ENCODE results near the gene TMTC1.

Gene TMTC1

GRCh38 chr12:29672580-29672979 lies 111.2 kb downstream of the TMTC1 start:
- Histone ChIP-seq H3K4me1 (ENCODE audit: control insufficient read depth, insufficient read depth, low read depth, low read length) (no peaks in the 10 kb centered on the region), H2AFZ (ENCODE audit: low read depth, low read length) (no peak overlapping the region), H3K4ac (ENCODE audit: low read depth in 1 of 2, low read length in 2 of 2) (no peak overlapping the region), H3K36me3 (ENCODE audit: control insufficient read depth in 1 of 2, insufficient read depth in 2 of 2, low read depth in 1 of 2, low read length in 2 of 2) (peaks cover 0 to 6% of the 10 kb centered on the region in 2 experiments), H4K91ac (ENCODE audit: low read length) (no peak overlapping the region), H3K27ac (ENCODE audit: low read length, poor library complexity, severe bottlenecking) (no peak overlapping the region), H3K27me3 (ENCODE audit: control insufficient read depth in 1 of 2, insufficient read depth in 1 of 2, low read length in 2 of 2) (no peaks in the 10 kb centered on the region), H2BK120ac (ENCODE audit: low read depth, low read length) (no peak overlapping the region), H2BK12ac (ENCODE audit: low read length in 2 of 2) (no peak overlapping the region), H3K18ac (ENCODE audit: low read depth in 1 of 2, low read length in 2 of 2) (no peak overlapping the region), H2BK5ac (ENCODE audit: low read depth, low read length, poor library complexity, severe bottlenecking) (no peak overlapping the region), H3K9ac (ENCODE audit: low read length) (no peak overlapping the region), H3K23ac (ENCODE audit: low read length in 2 of 2) (no peak overlapping the region), H2AK5ac (ENCODE audit: low read length, severe bottlenecking) (no peak overlapping the region), H3K4me3 (ENCODE audit: insufficient read depth in 1 of 2, low read depth in 1 of 2, low read length in 2 of 2) (no peak overlapping the region), H3K9me3 (ENCODE audit: control insufficient read depth, low read length) (no peaks in the 10 kb centered on the region), H3K79me1 (replicated peaks; ENCODE audit: low read length, poor library complexity, severe bottlenecking) (no peaks in the 10 kb centered on the region), H4K8ac (ENCODE audit: low read length) (no peak overlapping the region), H2BK15ac (ENCODE audit: low read depth, poor library complexity, severe bottlenecking) (no peak overlapping the region), H3K14ac (ENCODE audit: low read length in 2 of 2) (no peak overlapping the region), H3K4me2 (ENCODE audit: low read length, poor library complexity, severe bottlenecking) (no peak overlapping the region)
- 35% methylated on average over 2 of the region's 4 CpGs for WGBS
- DNase-seq: peak; percentile 26

DNA sequence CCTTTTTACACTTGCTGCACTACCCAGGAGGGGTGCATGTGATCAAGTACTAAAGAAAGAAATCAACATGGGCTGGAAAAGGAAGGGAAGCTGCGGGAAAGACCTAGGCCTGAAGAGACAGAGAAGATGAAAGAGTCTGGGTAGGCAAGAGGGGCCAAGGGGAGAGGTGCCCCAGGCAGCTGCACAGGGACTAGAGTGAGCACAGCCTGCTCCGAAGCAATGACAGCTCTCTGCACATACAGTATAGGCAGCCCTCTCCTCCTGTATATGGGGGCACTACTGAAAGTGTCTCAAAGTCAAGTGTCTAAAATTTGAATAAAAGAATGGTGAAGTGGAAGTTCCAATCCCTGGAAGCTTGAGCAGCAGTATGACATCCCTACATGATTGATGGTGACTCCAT lies 112.0 kb downstream of the TMTC1 start:
- peak overlapping the region in 1 of 2 experiments; percentile 26 for H3K18ac ChIP-seq (ENCODE audit: low read depth in 1 of 2, low read length in 2 of 2)
- no peak overlapping the region for H3K4ac ChIP-seq (ENCODE audit: low read depth in 1 of 2, low read length in 2 of 2)
- no peak overlapping the region for H3K9ac ChIP-seq (ENCODE audit: low read length)
- no peak overlapping the region for H2AK5ac ChIP-seq (ENCODE audit: low read length, severe bottlenecking)
- H3K4me3 ChIP-seq (ENCODE audit: insufficient read depth in 1 of 2, low read depth in 1 of 2, low read length in 2 of 2): no peak overlapping the region
- no peak overlapping the region for H2BK12ac ChIP-seq (ENCODE audit: low read length in 2 of 2)
- H3K79me1 ChIP-seq (replicated peaks; ENCODE audit: low read length, poor library complexity, severe bottlenecking): no peaks in the 10 kb centered on the region
- H3K4me2 ChIP-seq (ENCODE audit: low read length, poor library complexity, severe bottlenecking): no peak overlapping the region
- no peak overlapping the region for H2BK15ac ChIP-seq (ENCODE audit: low read depth, poor library complexity, severe bottlenecking)
- H2BK120ac ChIP-seq (ENCODE audit: low read depth, low read length): no peak overlapping the region
- peaks cover 0 to 6% of the 10 kb centered on the region in 2 experiments for H3K36me3 ChIP-seq (ENCODE audit: control insufficient read depth in 1 of 2, insufficient read depth in 2 of 2, low read depth in 1 of 2, low read length in 2 of 2)
- no peaks in the 10 kb centered on the region for H3K4me1 ChIP-seq (ENCODE audit: control insufficient read depth, insufficient read depth, low read depth, low read length)
- no peak overlapping the region for H3K23ac ChIP-seq (ENCODE audit: low read length in 2 of 2)
- H4K8ac ChIP-seq (ENCODE audit: low read length): no peak overlapping the region
- H3K27ac ChIP-seq (ENCODE audit: low read length, poor library complexity, severe bottlenecking): no peak overlapping the region
- DNase-seq: no peak
- H4K91ac ChIP-seq (ENCODE audit: low read length): no peak overlapping the region
- no peak overlapping the region for H2BK5ac ChIP-seq (ENCODE audit: low read depth, low read length, poor library complexity, severe bottlenecking)
- H3K9me3 ChIP-seq (ENCODE audit: control insufficient read depth, low read length): no peaks in the 10 kb centered on the region
- 100% methylated on average over 1 of the region's 2 CpGs for WGBS
- no peaks in the 10 kb centered on the region for H3K27me3 ChIP-seq (ENCODE audit: control insufficient read depth in 1 of 2, insufficient read depth in 1 of 2, low read length in 2 of 2)
- H2AFZ ChIP-seq (ENCODE audit: low read depth, low read length): no peak overlapping the region
- H3K14ac ChIP-seq (ENCODE audit: low read length in 2 of 2): no peak overlapping the region

GRCh38 chr12:29667011-29667410 lies 116.7 kb downstream of the TMTC1 start:
- Histone ChIP-seq H4K8ac (ENCODE audit: low read length) (no peak overlapping the region), H3K23ac (ENCODE audit: low read length in 2 of 2) (no peak overlapping the region), H4K91ac (ENCODE audit: low read length) (no peak overlapping the region), H3K9ac (ENCODE audit: low read length) (no peak overlapping the region), H3K4me1 (ENCODE audit: control insufficient read depth, insufficient read depth, low read depth, low read length) (no peaks in the 10 kb centered on the region), H2BK12ac (ENCODE audit: low read length in 2 of 2) (no peak overlapping the region), H3K36me3 (ENCODE audit: control insufficient read depth in 1 of 2, insufficient read depth in 2 of 2, low read depth in 1 of 2, low read length in 2 of 2) (peaks cover 0 to 8% of the 10 kb centered on the region in 2 experiments), H3K79me1 (replicated peaks; ENCODE audit: low read length, poor library complexity, severe bottlenecking) (no peaks in the 10 kb centered on the region), H3K4me2 (ENCODE audit: low read length, poor library complexity, severe bottlenecking) (no peak overlapping the region), H2BK5ac (ENCODE audit: low read depth, low read length, poor library complexity, severe bottlenecking) (no peak overlapping the region), H3K9me3 (ENCODE audit: control insufficient read depth, low read length) (no peaks in the 10 kb centered on the region), H3K4me3 (ENCODE audit: insufficient read depth in 1 of 2, low read depth in 1 of 2, low read length in 2 of 2) (no peak overlapping the region), H3K27me3 (ENCODE audit: control insufficient read depth in 1 of 2, insufficient read depth in 1 of 2, low read length in 2 of 2) (no peaks in the 10 kb centered on the region), H3K14ac (ENCODE audit: low read length in 2 of 2) (no peak overlapping the region), H2AFZ (ENCODE audit: low read depth, low read length) (no peak overlapping the region), H2AK5ac (ENCODE audit: low read length, severe bottlenecking) (no peak overlapping the region), H2BK15ac (ENCODE audit: low read depth, poor library complexity, severe bottlenecking) (no peak overlapping the region), H3K4ac (ENCODE audit: low read depth in 1 of 2, low read length in 2 of 2) (no peak overlapping the region), H2BK120ac (ENCODE audit: low read depth, low read length) (no peak overlapping the region), H3K27ac (ENCODE audit: low read length, poor library complexity, severe bottlenecking) (no peak overlapping the region), H3K18ac (ENCODE audit: low read depth in 1 of 2, low read length in 2 of 2) (no peak overlapping the region)
- 88% methylated on average over 2 of the region's 2 CpGs for WGBS
- DNase-seq: no peak

GRCh38 chr12:29665107-29665506 lies 118.6 kb downstream of the TMTC1 start:
- DNase-seq: no peak
- Histone ChIP-seq H2BK12ac (ENCODE audit: low read length in 2 of 2) (no peak overlapping the region), H3K4me1 (ENCODE audit: control insufficient read depth, insufficient read depth, low read depth, low read length) (no peaks in the 10 kb centered on the region), H3K4me3 (ENCODE audit: insufficient read depth in 1 of 2, low read depth in 1 of 2, low read length in 2 of 2) (no peak overlapping the region), H2AK5ac (ENCODE audit: low read length, severe bottlenecking) (no peak overlapping the region), H3K9me3 (ENCODE audit: control insufficient read depth, low read length) (no peaks in the 10 kb centered on the region), H4K91ac (ENCODE audit: low read length) (no peak overlapping the region), H3K79me1 (replicated peaks; ENCODE audit: low read length, poor library complexity, severe bottlenecking) (no peaks in the 10 kb centered on the region), H3K27me3 (ENCODE audit: control insufficient read depth in 1 of 2, insufficient read depth in 1 of 2, low read length in 2 of 2) (no peaks in the 10 kb centered on the region), H3K9ac (ENCODE audit: low read length) (no peak overlapping the region), H2BK15ac (ENCODE audit: low read depth, poor library complexity, severe bottlenecking) (no peak overlapping the region), H2BK120ac (ENCODE audit: low read depth, low read length) (no peak overlapping the region), H4K8ac (ENCODE audit: low read length) (no peak overlapping the region), H3K27ac (ENCODE audit: low read length, poor library complexity, severe bottlenecking) (no peak overlapping the region), H3K4me2 (ENCODE audit: low read length, poor library complexity, severe bottlenecking) (no peak overlapping the region), H3K18ac (ENCODE audit: low read depth in 1 of 2, low read length in 2 of 2) (no peak overlapping the region), H3K36me3 (ENCODE audit: control insufficient read depth in 1 of 2, insufficient read depth in 2 of 2, low read depth in 1 of 2, low read length in 2 of 2) (peaks cover 0 to 7% of the 10 kb centered on the region in 2 experiments), H3K14ac (ENCODE audit: low read length in 2 of 2) (no peak overlapping the region), H3K23ac (ENCODE audit: low read length in 2 of 2) (no peak overlapping the region), H3K4ac (ENCODE audit: low read depth in 1 of 2, low read length in 2 of 2) (no peak overlapping the region), H2BK5ac (ENCODE audit: low read depth, low read length, poor library complexity, severe bottlenecking) (no peak overlapping the region), H2AFZ (ENCODE audit: low read depth, low read length) (no peak overlapping the region)
- WGBS: 94% methylated on average over 3 of the region's 5 CpGs

Measured in mesenchymal stem cell (in vitro differentiated cells and primary cell).